ENCODE measurements around the gene ERBIN.

DNA sequence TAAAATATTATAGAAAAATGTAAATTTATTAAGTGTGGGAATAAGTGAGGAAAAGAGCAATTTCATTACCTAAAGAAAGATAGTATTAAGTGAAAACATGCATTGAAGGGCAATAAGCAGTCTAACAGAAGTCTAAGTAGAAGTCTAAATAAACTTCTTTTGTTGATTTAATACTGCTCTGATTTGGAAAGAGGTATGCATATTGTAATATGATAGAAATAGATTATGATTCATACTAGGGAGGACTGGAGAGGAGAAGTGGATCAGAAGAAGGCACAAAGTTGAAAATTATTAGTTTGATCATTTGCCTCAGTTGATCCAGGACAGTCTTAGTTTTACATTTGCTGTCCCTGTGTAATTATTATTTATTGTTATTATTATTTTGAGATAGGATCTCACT lies 6.6 kb upstream of the ERBIN start:
- TF ChIP-seq CTCF (IDR thresholded peaks at IDR 0.05; ENCODE audit: insufficient read depth, low read length, poor library complexity, severe bottlenecking) = no peak
- TF ChIP-seq EZH2phosphoT487 (conservative IDR thresholded peaks at IDR 0.05; ENCODE audit: low read length) = no peak
